GM18868 (cell line): ENCODE measurements around the gene BICRA.
"Not testable (repeated sequence)": the region's sequence is repeated elsewhere in the genome, so short reads cannot be mapped to it uniquely, and the experiment has no call there.

ENCODE experiments used
- ATAC-seq: cut with Tn5 transposase; IDR thresholded peaks from one replicate; pipeline ENCODE4 v1.9.1; 2021; ENCODE audit warnings: mild to moderate bottlenecking, moderate library complexity; ENCODE audit not compliant: unreplicated experiment

Gene BICRA

GRCh38 chr19:47626238-47626637, 17.3 kb downstream of the BICRA start:
- no peak for ATAC-seq

GRCh38 chr19:47628078-47628771, 19.3 kb downstream of the BICRA start:
- no peak for ATAC-seq

- ATAC-seq, result no peak
Measured at GRCh38 chr19:47630594-47630993, 21.7 kb downstream of the BICRA start.

GRCh38 chr19:47631681-47632446, 22.9 kb downstream of the BICRA start:
- no peak for ATAC-seq

- no peak for ATAC-seq
Measured at GRCh38 chr19:47633517-47633916, 24.6 kb downstream of the BICRA start.

- no peak for ATAC-seq
Measured at GRCh38 chr19:47633996-47634395, 25.1 kb downstream of the BICRA start.

- ATAC-seq, result not testable (repeated sequence)
Measured at GRCh38 chr19:47635152-47635754, 26.3 kb downstream of the BICRA start.

GRCh38 chr19:47637550-47637949, 28.6 kb downstream of the BICRA start:
- no peak for ATAC-seq

- ATAC-seq, result no peak
Measured at GRCh38 chr19:47641891-47642485, 33.1 kb downstream of the BICRA start.

GRCh38 chr19:47643281-47643680, 34.3 kb downstream of the BICRA start:
- ATAC-seq, result no peak

GRCh38 chr19:47644199-47644598, 35.3 kb downstream of the BICRA start:
- no peak for ATAC-seq

GRCh38 chr19:47644743-47645482, 36.0 kb downstream of the BICRA start:
- no peak for ATAC-seq

GRCh38 chr19:47646924-47647323, 38.0 kb downstream of the BICRA start:
- no peak for ATAC-seq

GRCh38 chr19:47649588-47649987, 40.7 kb downstream of the BICRA start:
- ATAC-seq, result no peak

GRCh38 chr19:47650700-47651099, 41.8 kb downstream of the BICRA start:
- ATAC-seq, result no peak

- ATAC-seq, result no peak
Measured at GRCh38 chr19:47651132-47651531, 42.2 kb downstream of the BICRA start.

GRCh38 chr19:47651691-47652090, 42.8 kb downstream of the BICRA start:
- ATAC-seq, result no peak

- ATAC-seq, result no peak
Measured at GRCh38 chr19:47652285-47652684, 43.4 kb downstream of the BICRA start.

- ATAC-seq, result no peak
Measured at GRCh38 chr19:47653856-47654255, 44.9 kb downstream of the BICRA start.

GRCh38 chr19:47657719-47658118, 48.8 kb downstream of the BICRA start:
- ATAC-seq, result no peak
